GM18511 (cell line): Measurements from ENCODE around the gene TMBIM4.
"Not testable (repeated sequence)": the region's sequence is repeated elsewhere in the genome, so short reads cannot be mapped to it uniquely, and the experiment has no call there.

Experiments
- ATAC-seq: cut with Tn5 transposase; IDR thresholded peaks from one replicate; pipeline ENCODE4 v1.9.1; 2021; ENCODE audit warnings: mild to moderate bottlenecking, moderate library complexity; ENCODE audit not compliant: unreplicated experiment

Gene TMBIM4

DNA sequence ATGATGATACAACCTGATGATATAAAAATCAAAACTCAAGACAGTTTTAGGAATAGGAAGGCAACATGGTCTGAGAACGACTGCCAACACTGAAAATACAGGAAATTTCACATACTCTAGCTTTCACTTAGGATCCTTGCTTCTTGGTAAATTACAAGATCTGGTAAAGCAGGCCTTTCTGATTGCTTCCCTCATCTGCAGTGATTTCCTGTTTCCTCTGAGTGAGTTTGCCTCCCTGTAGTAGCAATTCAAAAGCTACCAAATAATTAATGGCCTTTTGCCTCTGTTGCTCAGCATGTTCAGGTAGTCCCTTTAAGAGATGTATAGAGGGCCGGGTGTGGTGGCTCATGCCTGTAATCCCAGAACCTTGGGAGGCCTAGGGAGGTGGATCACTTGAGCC, 17.2 kb upstream of the TMBIM4 start:
- ATAC-seq = no peak

DNA sequence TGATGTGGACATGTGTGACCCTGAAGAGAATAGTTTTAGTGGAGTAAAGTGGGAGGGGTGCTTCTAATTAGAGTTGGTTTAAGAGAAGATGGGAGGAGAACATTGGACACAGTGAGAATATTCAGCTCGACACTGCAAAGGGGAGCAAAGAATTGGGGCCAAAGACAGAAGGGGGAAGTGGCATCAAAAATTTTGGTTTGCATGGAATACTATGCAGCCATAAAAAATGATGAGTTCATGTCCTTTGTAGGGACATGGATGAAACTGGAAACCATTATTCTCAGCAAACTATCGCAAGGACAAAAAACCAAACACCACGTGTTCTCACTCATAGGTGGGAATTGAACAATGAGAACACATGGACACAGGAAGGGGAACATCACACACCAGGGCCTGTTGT, 15.0 kb upstream of the TMBIM4 start:
- not testable (repeated sequence) for ATAC-seq

DNA sequence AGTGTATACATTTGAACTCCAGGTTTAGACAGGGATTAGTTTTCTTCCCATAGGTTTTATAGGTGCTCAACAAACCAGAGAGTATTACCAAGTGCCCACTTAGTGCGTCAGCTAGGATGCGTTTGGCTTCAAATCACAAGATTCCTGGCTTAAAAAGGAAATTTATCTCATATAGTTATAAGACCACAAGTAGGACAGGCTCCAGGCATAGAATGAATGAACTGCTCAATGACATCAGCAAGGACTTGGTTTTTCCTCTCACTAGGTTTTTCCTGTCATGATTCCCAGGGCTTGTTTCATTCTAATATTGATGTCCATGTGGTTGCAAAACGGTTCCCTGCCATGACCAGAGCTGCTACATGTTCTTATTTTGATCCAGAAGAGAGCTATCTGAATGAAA, 13.2 kb upstream of the TMBIM4 start:
- ATAC-seq = no peak

DNA sequence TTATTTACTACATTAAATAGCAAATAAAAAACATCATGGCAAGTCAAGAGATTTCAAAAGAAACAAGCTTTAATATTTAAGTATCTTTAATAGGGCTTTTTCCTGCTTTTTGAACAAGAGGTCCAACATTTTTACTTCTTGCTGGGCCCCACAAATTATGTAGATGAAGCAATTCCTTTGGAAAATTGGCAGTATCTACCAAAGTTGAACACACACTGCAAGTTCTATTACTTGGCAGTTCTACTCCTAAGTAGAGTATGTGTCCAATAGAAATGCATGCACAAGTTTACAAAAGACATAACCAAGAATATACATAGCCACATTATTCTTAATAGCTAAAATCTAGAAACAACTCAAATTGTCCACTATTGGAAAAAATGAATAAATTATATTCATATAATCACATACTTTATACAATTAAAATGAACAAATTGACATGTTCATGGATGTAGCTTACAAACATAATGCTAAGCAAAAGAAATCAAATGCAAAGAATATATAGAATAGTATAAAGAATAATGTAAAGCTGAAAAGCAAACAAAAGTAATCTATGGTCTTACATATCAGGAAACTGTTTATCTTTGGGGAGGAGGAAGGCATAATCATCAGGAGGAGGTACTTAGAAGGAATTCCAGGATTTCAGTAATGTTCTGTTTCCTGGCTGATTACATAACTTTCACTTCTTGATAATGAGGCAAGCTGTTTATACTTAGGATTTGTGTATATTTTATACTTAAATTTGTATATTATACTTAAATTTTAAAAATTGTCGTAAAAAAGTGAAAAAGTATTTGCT, 6.5 kb upstream of the TMBIM4 start:
- ATAC-seq = no peak

DNA sequence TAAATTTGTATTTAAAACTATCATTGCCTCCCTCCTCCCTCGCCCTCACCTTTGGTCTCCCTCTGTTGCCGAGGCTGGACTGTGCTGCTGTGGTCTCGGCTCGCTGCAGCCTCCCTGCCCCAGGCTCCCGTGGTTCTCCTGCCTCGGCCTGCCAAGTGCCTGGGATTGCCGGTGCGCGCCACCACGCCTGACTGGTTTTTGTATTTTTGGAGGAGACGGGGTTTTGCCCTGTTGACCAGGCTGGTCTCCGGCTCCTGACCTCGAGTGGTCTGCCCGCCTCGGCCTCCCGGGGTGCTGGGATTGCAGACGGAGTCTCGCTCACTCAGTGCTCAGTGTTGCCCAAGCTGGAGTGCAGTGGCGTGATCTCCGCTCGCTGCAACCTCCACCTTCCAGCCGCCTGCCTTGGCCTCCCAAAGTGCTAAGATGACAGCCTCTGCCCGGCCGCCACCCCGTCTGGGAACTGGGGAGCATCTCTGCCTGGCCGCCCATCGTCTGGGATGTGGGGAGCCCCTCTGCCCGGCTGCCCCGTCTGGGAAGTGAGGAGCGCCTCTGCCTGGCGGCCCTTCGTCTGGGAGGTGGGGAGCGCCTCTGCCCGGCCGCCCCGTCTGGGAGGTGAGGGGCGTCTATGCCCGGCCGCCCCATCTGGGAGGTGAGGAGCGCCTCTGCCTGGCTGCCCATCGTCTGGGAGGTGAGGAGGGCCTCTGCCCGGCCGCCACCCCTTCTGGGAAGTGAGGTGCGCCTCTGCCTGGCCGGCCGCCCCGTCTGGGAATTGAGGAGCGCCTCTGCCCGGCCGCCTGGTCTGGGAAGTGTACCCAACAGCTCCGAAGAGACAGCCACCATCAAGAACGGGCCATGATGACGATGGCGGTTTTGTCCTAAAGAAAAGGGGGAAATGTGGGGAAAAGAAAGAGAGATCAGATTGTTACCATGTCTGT, 4.9 kb upstream of the TMBIM4 start:
- ATAC-seq = not testable (repeated sequence)

DNA sequence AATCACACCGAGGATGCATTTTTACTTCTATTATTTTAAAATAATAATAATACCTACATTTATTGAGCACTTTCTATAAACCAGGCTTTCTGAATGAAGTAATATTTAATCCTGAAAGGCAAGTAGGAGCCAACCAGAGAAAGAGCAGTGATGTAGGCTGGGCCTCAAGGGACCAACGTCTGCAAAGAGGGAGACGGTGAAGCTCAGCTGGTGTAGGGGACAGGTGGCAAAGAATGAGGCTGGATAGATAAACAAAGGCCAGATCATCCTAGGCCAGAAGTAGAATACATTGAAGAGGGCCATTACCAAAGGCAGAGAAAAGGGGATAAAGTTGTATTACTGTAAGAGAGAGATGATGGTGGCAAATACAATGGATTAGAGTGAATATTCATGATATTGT, 810 bp upstream of the TMBIM4 start:
- ATAC-seq = no peak

DNA sequence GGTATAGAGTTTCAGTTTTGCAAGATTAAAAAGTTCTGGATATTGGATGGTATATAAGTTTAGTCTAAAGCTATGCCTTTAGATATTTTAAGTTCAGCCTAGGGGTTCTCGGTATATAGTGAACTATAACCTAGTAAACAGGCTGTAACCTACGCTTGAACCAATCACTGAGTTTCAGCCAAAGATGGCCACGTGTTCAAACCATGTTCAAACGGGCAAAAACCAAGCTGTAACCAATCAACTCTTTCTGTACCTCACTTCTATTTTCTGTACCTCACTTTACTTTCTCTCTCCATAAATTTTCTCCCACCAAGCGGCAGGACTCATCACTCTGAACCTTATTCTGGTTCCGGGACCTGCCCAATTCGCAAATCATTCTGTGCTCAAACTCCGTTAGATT, 1.4 kb downstream of the TMBIM4 start:
- ATAC-seq = no peak

DNA sequence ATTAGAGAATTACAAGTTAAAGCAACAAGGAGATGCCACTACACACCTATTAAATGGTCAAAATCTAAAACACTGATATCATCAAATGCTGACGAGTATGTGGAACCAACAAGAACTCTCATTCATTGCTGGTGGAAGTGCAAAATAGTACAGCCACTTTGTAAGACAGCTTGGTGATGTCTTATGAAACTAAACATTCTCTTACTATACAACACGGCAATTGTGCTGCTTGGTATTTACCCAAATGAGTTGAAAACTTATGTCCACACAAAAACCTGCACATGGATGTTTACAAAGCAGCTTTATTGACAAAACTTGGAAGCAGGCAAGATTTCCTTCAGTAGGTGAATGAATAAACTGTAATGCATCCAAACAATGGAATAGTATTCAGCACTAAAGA, 3.2 kb downstream of the TMBIM4 start:
- no peak for ATAC-seq

DNA sequence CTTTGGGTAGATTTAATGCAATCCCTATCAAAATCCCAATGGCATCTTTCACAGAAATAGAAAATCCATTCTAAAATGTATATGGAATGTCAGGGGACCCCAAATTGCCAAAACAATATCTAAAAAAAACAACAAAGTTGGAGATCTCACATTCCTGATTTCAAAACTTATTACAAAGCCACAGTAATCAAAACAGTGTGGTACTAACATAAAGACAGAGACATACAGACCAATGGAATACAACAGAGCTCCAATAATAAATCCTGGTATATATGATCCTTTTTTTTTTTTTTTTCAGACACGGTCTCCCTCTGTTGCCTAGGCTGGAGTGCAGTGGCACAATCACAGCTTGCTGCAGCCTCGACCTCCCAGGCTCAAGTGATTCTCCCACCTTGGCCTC, 4.7 kb downstream of the TMBIM4 start:
- ATAC-seq = no peak

DNA sequence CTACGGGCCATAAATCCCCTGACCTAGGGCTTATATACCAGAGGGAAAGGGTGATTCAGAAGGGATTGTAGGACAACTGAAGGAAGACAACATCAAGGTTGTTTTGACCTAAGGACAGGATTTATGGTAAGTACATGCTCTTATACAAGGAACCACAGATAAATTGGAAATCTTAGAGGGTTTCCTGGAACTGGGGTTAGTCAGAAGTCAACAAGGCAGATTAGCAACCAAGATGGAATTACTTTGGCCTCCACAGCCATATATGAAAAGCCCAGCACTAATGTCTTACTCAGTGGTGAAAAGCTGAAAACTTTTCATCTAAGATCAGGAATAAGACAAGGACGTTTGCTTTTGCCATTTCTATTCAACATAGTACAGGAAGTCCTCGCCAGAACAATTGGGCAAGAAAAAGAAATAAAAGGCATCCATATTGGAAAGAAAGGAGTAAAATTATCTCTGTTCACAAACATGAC, 5.4 kb downstream of the TMBIM4 start:
- ATAC-seq = no peak

DNA sequence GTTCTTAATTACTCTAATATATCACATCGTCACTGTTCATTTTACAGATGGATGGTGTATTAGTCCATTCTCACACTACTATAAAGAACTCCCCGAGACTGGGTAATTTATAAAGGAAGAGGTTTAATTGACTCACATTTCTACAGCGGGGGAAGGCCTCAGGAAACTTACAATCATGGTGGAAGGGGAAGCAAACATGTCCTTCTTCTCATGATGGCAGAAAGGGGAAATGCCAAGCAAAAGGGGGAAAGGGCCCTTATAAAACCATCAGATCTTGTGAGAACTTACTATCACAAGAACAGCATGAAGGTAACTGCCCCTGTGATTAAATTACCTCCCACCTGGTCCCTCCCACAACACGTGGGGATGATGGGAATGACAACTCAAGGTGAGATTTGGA, 6.5 kb downstream of the TMBIM4 start:
- no peak for ATAC-seq

DNA sequence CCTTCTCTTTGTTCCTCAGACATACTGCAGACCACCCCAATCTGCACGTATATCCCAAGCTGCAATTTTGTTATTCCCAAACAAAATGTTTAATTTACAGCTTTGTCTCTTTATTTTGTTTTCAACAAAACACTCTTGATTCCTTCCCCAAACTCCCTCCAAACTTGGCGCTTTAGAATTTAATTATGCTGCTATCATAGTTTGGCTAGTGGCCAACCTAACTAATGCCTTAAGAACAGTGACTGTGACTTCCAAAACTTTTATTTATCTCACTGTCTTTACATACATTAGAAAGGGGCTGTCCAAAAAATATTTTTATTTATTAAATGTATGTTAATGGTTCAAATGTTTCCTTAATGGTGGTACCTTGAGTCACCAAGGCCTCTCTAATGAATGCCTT, 7.1 kb downstream of the TMBIM4 start:
- no peak for ATAC-seq

DNA sequence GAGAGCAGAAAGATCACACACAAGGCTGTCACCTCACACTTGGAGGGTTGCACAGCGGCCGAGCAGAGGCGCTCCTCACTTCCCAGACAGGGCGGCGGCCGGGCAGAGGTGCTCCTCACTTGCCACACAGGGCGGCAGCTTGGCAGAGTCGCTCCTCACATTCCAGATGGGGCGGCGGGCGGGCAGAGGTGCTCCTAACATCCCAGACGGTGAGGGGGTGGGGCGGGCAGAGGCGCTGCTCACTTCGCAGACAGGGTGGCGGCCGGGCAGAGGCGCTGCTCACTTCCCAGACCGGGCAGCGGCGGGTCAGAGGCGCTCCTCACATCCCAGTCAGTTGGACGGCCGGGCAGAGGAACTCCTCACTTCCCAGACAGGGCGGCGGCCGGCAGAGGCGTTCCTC, 9.1 kb downstream of the TMBIM4 start:
- no peak for ATAC-seq

DNA sequence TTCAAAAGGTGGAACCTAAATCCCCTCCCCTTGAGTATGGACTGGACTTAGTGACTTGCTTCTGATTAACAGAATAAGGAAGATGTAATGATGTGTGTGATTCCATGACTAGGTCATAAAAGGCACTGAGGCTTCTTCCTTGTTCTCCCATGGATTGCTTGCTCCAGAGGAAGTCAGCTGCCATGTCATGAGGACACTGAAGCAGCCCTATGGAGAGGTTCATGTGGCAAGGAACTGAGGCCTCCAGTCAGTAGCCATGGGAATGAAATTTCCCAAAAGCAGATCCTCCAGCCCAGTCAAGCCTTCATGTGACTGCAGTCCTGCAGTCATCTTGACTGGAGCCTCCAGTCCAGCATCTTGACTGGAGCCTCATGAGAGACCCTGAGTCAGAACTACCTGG, 10.7 kb downstream of the TMBIM4 start:
- ATAC-seq = no peak

DNA sequence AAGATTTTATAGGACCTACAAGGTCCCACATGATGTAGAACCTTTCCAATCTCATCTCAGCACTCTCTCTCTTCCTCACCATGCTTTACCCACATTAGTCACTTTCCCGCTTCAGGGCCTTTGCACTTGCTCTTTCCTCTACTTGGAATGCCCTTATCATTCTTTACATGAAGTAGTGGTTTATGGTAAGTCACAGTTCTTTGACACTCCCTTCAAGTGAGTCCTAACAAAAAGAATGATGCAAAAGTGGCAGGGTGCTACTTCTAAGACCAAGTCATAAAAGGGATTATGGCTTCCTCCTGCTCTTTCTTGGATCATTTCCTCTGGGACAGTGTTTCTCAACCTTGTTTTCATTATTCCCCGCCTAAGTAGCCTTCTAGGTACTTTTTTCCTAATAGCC, 13.1 kb downstream of the TMBIM4 start:
- no peak for ATAC-seq

DNA sequence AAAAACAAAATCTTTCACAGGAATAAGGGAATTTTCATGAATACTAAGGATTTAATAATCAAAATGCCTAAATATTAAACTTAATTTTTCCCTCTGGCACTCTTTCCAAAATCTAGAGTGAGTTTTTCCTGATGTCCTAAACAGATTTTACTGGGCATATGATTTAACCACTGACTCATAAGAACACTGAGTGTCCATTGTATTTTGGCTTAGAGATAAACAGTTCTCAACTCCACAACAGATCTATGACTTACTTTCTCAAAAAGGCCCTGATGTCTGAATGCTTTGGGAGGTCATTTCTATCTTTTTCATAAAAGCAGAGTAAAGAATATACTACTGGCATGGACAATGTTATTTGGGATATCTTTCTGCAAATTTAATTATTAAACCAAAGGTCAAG, 15.0 kb downstream of the TMBIM4 start:
- ATAC-seq = no peak

DNA sequence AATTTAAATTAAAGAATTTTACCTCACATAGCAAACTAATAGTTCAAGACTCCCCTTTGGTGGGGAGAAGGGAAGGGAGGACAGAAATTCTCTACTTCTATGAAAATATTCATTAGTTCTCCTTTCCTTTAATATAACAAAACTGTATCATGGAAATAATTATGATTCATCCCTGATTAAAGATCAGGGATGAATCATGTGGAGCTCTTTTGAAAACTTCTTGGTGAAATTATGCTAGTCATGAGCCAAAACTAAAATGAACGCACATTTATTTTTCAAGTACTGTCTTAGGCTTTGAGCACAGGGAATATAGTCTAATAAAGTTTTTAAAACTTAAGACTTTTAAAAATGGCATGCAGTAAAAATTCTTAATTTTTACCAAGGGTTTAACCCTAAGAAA, 17.1 kb downstream of the TMBIM4 start:
- no peak for ATAC-seq

DNA sequence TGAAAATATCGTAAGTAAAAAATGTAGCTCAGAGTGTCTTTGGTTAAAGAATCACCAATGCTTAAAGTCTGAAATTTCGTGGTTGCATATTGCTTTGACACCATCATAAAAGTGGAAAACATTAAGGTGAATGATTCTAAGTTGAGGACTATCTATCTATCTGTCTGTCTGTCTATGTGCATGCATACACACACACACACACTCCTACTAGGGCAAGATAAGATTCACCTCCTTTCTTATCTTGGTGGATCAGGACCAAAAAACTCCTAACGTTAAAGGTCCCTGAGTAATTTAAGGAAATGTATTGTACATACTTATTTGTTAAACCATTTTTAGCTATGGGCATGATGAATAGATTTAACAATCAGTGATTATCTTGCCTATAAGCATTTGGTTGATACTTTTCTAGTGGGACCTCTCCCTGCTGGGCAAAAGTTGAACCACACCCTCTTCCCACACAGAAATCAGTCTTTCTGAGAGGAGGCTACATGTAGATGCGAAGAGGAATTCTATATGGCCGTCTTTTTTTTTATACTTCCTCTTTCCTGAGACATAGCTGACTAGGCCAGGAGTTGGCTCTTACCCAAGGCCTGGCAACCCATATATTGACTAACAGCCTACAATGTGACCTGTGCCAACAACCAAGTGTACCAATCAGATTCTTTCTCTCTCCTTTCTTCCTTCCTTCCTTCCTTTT, 19.9 kb downstream of the TMBIM4 start:
- no peak for ATAC-seq

DNA sequence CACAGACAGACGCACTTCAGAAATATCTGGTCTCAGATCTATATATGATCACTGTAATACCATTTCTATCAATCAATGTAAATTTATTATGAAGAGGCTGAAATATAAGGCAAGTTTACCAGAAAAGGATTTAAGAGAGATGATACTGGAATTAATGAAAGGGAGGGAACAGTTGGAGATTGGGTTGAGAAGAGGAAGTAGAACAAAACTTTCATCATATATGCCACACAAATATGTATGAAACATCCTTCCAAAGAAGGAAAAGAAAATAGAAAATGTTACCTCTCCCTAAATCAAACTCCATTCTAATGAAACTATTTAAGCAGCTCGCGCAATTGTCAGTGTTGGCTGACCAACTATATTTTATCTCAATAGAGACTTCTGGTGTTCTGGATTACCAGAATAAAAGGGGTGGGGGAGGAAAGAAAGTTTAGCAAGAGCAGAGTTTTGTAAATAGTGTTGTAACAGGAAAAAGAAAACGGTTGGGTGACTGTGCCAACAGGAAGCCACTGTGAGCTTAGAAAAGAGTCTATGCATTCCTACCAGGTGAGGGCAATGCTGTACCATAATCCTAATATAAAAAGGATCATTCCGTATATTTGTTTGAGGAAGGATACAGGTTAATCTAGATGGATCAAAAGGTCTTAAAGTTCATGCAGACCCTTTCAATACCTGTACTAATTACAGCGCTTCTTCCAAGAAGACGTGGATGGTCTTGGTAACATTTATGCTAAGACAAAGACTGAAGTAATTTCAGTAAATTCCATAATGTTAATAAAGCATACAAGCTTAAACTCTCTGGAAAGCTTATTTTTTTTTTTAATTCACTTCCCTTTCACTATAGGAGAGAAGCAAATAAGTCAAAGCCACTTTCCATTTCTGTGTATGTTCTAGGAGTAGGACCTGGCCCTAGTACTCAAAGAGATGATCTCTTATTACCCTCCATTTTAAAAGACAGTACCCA, 24.7 kb downstream of the TMBIM4 start:
- no peak for ATAC-seq

DNA sequence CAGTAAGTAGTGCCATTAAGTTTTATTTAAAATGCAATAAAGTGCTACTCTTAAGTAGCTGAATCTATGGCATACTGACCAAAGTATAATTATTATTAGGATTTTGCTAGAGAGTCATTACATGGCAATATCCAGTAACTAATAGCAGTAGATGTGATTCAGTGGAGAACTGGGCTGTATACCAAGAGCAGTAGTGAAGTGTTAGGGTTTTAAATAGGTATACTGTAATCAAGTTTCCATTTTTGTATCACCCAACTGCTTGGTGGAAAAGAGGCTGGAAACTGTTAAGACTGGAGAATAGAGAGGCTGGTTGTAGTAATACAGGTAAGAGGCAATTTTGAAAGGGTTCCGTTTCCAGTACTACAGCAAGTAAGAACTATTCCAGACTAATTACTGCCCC, 25.9 kb downstream of the TMBIM4 start:
- ATAC-seq = no peak
